Hepatocyte (in vitro differentiated cells): ENCODE measurements around the gene SKIC2. TPM values are rescaled to one million over a fixed set of nuclear protein-coding genes. Genes with fewer than 3 reads are reported as not detected.
"Not testable (repeated sequence)": the region's sequence is repeated elsewhere in the genome, so short reads cannot be mapped to it uniquely, and the experiment has no call there.

ENCODE experiments used
- DNase-seq: peaks from one replicate; pipeline ENCODE4 v3.0.0-alpha.2; 2016; ENCODE audit warnings: low spot score
- H2AFZ ChIP-seq: fragments of 200-600 bp; sonication (generic); 2 replicates; pipeline ENCODE4 v1.6.0; 2016; ENCODE audit warnings: antibody characterized with exemption, mild to moderate bottlenecking
- H3K27ac ChIP-seq: fragments of 200-600 bp; sonication (generic); 2 replicates; pipeline ENCODE4 v1.5.1; 2016; ENCODE audit warnings: mild to moderate bottlenecking
- H3K27me3 ChIP-seq: fragments of 200-600 bp; sonication (generic); 2 replicates; pipeline ENCODE4 v1.6.1; 2016
- H3K36me3 ChIP-seq: fragments of 200-600 bp; sonication (generic); replicated peaks from 2 replicates; pipeline ENCODE4 v1.5.1; 2016; ENCODE audit warnings: low read depth; ENCODE audit not compliant: insufficient read depth
- H3K4me1 ChIP-seq: fragments of 200-600 bp; sonication (generic); 2 replicates; pipeline ENCODE4 v1.5.1; 2016; ENCODE audit warnings: mild to moderate bottlenecking, moderate library complexity; ENCODE audit not compliant: insufficient read depth
- H3K4me2 ChIP-seq: fragments of 200-600 bp; sonication (generic); 2 replicates; pipeline ENCODE4 v1.6.0; 2016
- H3K4me3 ChIP-seq: fragments of 200-600 bp; sonication (generic); 2 replicates; pipeline ENCODE4 v1.5.1; 2016; ENCODE audit warnings: mild to moderate bottlenecking
- H3K79me2 ChIP-seq: fragments of 200-600 bp; sonication (generic); 2 replicates; pipeline ENCODE4 v1.6.0; 2017; ENCODE audit warnings: mild to moderate bottlenecking
- H3K9me2 ChIP-seq: fragments of 200-600 bp; sonication (generic); replicated peaks from 2 replicates; pipeline ENCODE4 v1.6.0; 2017; ENCODE audit warnings: mild to moderate bottlenecking; ENCODE audit not compliant: insufficient read depth
- H3K9me3 ChIP-seq: fragments of 200-600 bp; sonication (generic); 2 replicates; pipeline ENCODE4 v1.5.1; 2016; ENCODE audit warnings: low read depth, mild to moderate bottlenecking
- H4K20me1 ChIP-seq: fragments of 200-600 bp; sonication (generic); 2 replicates; pipeline ENCODE4 v1.6.0; 2016; ENCODE audit warnings: mild to moderate bottlenecking; ENCODE audit not compliant: insufficient read depth, poor library complexity, severe bottlenecking
- WGBS: methylation state at CpG from one replicate; pipeline ENCODE4 v1.1.6; 2016; ENCODE audit warnings: low lambda C conversion rate; ENCODE audit errors: missing lambda C conversion rate; 5-methylcytosine and 5-hydroxymethylcytosine counted together
- microRNA counts: library from miRNA; unstranded; fragments of <30 nt; microRNA quantifications from one replicate; lab custom pipeline; 2017
- microRNA-seq: library from miRNA; unstranded; fragments of <30 nt; microRNA quantifications from one replicate; pipeline ENCODE4, GENCODE V29; 2017
- polyA plus RNA-seq: library from polyadenylated mRNA; unstranded; fragments of >200 nt; fragmentation: Nextera tagmentation; extraction: Ambion mirVana; gene quantifications from 2 replicates; pipeline ENCODE4 v1.2.1, GENCODE V29; 2016
- small RNA-seq: library from RNA; depleted of rRNA; stranded (forward); fragments of <200 nt; gene quantifications from one replicate; pipeline ENCODE3, GENCODE V24; 2014
- total RNA-seq: library from RNA; depleted of rRNA; stranded (reverse); fragments of >200 nt; gene quantifications from 2 replicates; pipeline ENCODE4 v1.2.3, GENCODE V29; 2014

The SKIC2 gene
- total and polyA plus RNA-seq, 2 experiments from 2014 or later, result 53.2 to 64.3 TPM

GRCh38 chr6:32008616-32009015, 49.6 kb downstream of the SKIC2 start:
- not testable (repeated sequence) for H4K20me1 ChIP-seq, DNase-seq, H2AFZ ChIP-seq, H3K4me2 ChIP-seq, H3K36me3 ChIP-seq, H3K9me3 ChIP-seq, H3K4me3 ChIP-seq, H3K27ac ChIP-seq, H3K9me2 ChIP-seq, H3K27me3 ChIP-seq, H3K79me2 ChIP-seq, H3K4me1 ChIP-seq
- 64% methylated on average over 8 of the region's 12 CpGs for WGBS

- not testable (repeated sequence) for H3K79me2 ChIP-seq, H3K9me3 ChIP-seq, H2AFZ ChIP-seq, H3K4me2 ChIP-seq, H4K20me1 ChIP-seq, H3K27me3 ChIP-seq, H3K36me3 ChIP-seq, H3K4me3 ChIP-seq, H3K4me1 ChIP-seq, H3K27ac ChIP-seq, H3K9me2 ChIP-seq, DNase-seq
- 84% methylated on average over 7 of the region's 12 CpGs for WGBS
Observed at GRCh38 chr6:32009537-32009936, 50.6 kb downstream of the SKIC2 start.

DNA sequence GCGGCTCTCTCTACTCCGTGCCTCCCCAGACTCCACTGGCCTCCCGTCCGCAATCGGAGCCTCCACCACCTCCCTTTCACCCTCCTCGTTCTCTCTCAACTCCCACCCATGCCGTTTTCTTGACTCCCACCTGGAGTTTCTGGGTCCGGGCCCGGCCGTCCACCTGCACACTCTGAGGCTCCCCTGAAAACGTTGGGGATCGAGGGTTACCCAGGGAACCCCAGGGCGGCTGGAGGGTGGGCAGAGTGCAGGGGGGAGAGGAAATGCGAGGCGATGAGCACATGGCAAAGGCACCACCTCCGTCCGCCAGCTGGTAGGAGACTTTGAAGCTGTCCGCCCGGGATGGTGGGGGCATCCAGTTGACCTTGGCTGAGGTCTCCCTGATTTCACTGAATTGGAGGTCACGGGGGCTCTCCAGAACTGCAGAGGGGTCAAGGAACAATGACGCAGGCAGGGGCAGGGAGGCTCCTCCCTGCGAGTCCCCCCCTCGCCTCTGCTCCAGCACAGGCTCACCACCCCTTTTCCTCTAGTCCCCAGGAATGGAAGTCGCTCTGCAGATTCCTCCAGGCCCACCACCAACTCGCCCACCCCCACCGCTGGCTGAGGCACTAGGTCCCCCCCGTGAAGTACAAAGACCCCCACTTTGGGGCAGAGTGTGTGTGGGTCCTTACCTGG, 52.0 kb downstream of the SKIC2 start:
- not testable (repeated sequence) for H3K27me3 ChIP-seq, H3K9me3 ChIP-seq, H3K36me3 ChIP-seq, H4K20me1 ChIP-seq, H3K4me3 ChIP-seq, H3K9me2 ChIP-seq, H3K4me1 ChIP-seq, DNase-seq, H2AFZ ChIP-seq, H3K27ac ChIP-seq, H3K79me2 ChIP-seq, H3K4me2 ChIP-seq
- 84% methylated on average over 12 of the region's 27 CpGs for WGBS

DNA sequence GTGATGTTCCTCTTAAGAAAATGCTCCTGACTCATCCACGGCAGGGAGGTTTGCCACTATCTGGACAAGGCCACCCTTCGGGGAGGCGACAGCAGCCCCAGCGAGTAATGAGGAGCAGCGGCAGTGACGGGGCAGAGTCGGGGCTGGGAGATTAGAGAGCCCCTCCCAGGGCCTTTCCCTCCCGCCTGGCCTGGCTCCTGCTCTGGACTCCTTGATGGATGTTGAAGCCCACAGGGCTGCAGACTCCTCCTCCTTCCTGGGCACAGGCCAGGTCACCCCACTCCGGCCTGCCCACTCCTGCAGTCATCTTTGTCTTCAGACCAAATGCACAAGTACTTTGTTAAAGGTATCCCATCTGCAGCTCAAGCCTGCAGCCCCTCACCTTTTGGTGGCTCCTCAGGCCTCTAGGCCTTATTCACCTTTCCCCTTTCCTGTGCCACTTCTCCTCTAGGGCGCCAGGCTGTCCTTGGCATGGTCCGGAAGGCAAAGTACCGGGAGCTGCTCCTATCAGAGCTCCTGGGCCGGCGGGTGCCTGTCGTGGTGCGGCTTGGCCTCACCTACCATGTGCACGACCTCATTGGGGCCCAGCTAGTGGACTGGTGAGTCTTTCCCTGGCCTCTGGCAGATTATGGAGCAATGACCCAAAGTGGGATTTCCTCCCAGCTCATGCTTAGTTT, 54.1 kb downstream of the SKIC2 start:
- not testable (repeated sequence) for H4K20me1 ChIP-seq, H3K27me3 ChIP-seq, H3K4me1 ChIP-seq, H2AFZ ChIP-seq, H3K4me3 ChIP-seq, H3K9me2 ChIP-seq, DNase-seq, H3K79me2 ChIP-seq, H3K4me2 ChIP-seq, H3K27ac ChIP-seq, H3K36me3 ChIP-seq, H3K9me3 ChIP-seq
- WGBS, result 81% methylated on average over 17 of the region's 17 CpGs

DNA sequence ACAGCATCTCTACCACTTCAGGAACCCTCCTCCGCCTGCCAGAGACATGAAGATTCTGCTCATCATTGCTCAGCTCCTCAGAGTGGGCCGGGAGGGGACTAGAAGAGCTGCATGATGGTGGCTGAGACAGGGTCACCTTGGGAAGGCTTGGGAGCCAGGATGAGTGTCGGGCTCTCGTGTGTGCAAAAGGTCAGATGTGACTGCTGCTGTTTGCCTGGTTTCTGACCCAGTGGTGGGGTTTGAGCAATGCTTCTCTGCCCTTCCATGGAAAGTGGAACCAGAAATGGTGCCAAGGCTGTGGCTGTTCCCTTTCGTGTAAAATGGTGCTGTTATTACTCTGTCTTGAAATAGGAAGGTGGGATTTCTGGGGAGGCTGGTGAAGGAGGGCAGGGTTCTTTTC, 54.8 kb downstream of the SKIC2 start:
- H3K4me3 ChIP-seq, H3K27me3 ChIP-seq, H3K4me2 ChIP-seq, H2AFZ ChIP-seq, H3K79me2 ChIP-seq, H3K4me1 ChIP-seq, H3K27ac ChIP-seq, H4K20me1 ChIP-seq, H3K9me2 ChIP-seq, H3K36me3 ChIP-seq, DNase-seq, H3K9me3 ChIP-seq: not testable (repeated sequence)
- no CpG with 5 or more reads among the region's 5 CpGs for WGBS

GRCh38 chr6:32014547-32014946, 55.6 kb downstream of the SKIC2 start, which contains the start of gene C4B:
C4B (plus strand) TSS chr6:32014795; CDS start chr6:32014846, 51 bp downstream.
- not testable (repeated sequence) for H3K27me3 ChIP-seq, H3K79me2 ChIP-seq, DNase-seq, H3K27ac ChIP-seq, H2AFZ ChIP-seq, H3K4me3 ChIP-seq, H3K4me1 ChIP-seq, H3K4me2 ChIP-seq, H3K9me2 ChIP-seq, H3K36me3 ChIP-seq, H4K20me1 ChIP-seq, H3K9me3 ChIP-seq
- WGBS, result no CpG with 5 or more reads among the region's 6 CpGs

MicroRNA genes within 50 kb of the gene (microRNA counts, 767-probe panel; counts per million panel counts)
- microRNA hsa-miR-1236 (lab: Ali Mortazavi, UCI), result not detected

Small RNA genes lying within 50 kb of the gene (microRNA-seq; reads per million reads assigned to microRNA genes)
- 4.0 reads per million for gene MIR1236

Small RNA genes lying within 50 kb of the gene (small RNA-seq; reads per million reads assigned to genes)
- not detected for gene AL645922.1

Other genes starting within 250 kb of the SKIC2 start
Only the 30 nearest of the 35 such genes appear.
- 93.8 and 108 TPM in 2 replicates for gene DDAH2, start 229.9 kb upstream of the SKIC2 start, total RNA-seq
- 137 and 157 TPM in 2 replicates for gene DDAH2, start 229.9 kb upstream of the SKIC2 start, polyA plus RNA-seq
- 454 and 463 TPM in 2 replicates for gene CLIC1, start 222.6 kb upstream of the SKIC2 start, total RNA-seq
- 555 and 599 TPM in 2 replicates for gene CLIC1, start 222.6 kb upstream of the SKIC2 start, polyA plus RNA-seq
- gene MSH5, start 219.2 kb upstream of the SKIC2 start, total RNA-seq, result 6.4 and 7.9 TPM in 2 replicates
- gene MSH5, start 219.2 kb upstream of the SKIC2 start, polyA plus RNA-seq, result 4.9 and 8.5 TPM in 2 replicates
- gene SAPCD1, start 196.5 kb upstream of the SKIC2 start, total RNA-seq, result 1.4 and 4.1 TPM in 2 replicates
- 1.8 and 2.0 TPM in 2 replicates for gene SAPCD1, start 196.5 kb upstream of the SKIC2 start, polyA plus RNA-seq
- 1.5 and 3.4 TPM in 2 replicates for gene VWA7, start 181.8 kb upstream of the SKIC2 start, total RNA-seq
- gene VWA7, start 181.8 kb upstream of the SKIC2 start, polyA plus RNA-seq, result 2.8 and 5.2 TPM in 2 replicates
- gene VARS1, start 163.4 kb upstream of the SKIC2 start, total RNA-seq, result 23.3 and 36.6 TPM in 2 replicates
- 51.0 and 59.6 TPM in 2 replicates for gene VARS1, start 163.4 kb upstream of the SKIC2 start, polyA plus RNA-seq
- gene LSM2, start 152.2 kb upstream of the SKIC2 start, total RNA-seq, result 42.9 and 51.9 TPM in 2 replicates
- 48.7 and 57.9 TPM in 2 replicates for gene LSM2, start 152.2 kb upstream of the SKIC2 start, polyA plus RNA-seq
- gene HSPA1L, start 143.9 kb upstream of the SKIC2 start, total RNA-seq, result 1.4 and 2.2 TPM in 2 replicates
- 1.0 and 2.7 TPM in 2 replicates for gene HSPA1L, start 143.9 kb upstream of the SKIC2 start, polyA plus RNA-seq
- gene HSPA1A, start 143.6 kb upstream of the SKIC2 start, total RNA-seq, result 83.3 and 84.3 TPM in 2 replicates
- 50.0 and 82.2 TPM in 2 replicates for gene HSPA1A, start 143.6 kb upstream of the SKIC2 start, polyA plus RNA-seq
- gene HSPA1B, start 131.4 kb upstream of the SKIC2 start, total RNA-seq, result 172 and 177 TPM in 2 replicates
- 82.1 and 111 TPM in 2 replicates for gene HSPA1B, start 131.4 kb upstream of the SKIC2 start, polyA plus RNA-seq
- gene NEU1, start 96.4 kb upstream of the SKIC2 start, total RNA-seq, result 402 and 407 TPM in 2 replicates
- gene NEU1, start 96.4 kb upstream of the SKIC2 start, polyA plus RNA-seq, result 331 and 388 TPM in 2 replicates
- gene SLC44A4, start 80.2 kb upstream of the SKIC2 start, total RNA-seq, result 76.2 and 92.0 TPM in 2 replicates
- gene SLC44A4, start 80.2 kb upstream of the SKIC2 start, polyA plus RNA-seq, result 73.5 and 90.8 TPM in 2 replicates
- gene EHMT2, start 61.5 kb upstream of the SKIC2 start, total RNA-seq, result 34.1 and 41.9 TPM in 2 replicates
- 40.0 and 44.6 TPM in 2 replicates for gene EHMT2, start 61.5 kb upstream of the SKIC2 start, polyA plus RNA-seq
- gene ZBTB12, start 57.1 kb upstream of the SKIC2 start, total RNA-seq, result 4.4 and 4.9 TPM in 2 replicates
- 0.07 TPM in 1 of 2 replicates, not detected in the other for gene ZBTB12, start 57.1 kb upstream of the SKIC2 start, polyA plus RNA-seq
- gene C2, start 31.5 kb upstream of the SKIC2 start, total RNA-seq, result 46.3 and 48.3 TPM in 2 replicates
- gene C2, start 31.5 kb upstream of the SKIC2 start, polyA plus RNA-seq, result 41.1 and 46.4 TPM in 2 replicates
- gene CFB, start 13.1 kb upstream of the SKIC2 start, total RNA-seq, result 190 and 199 TPM in 2 replicates
- 287 and 349 TPM in 2 replicates for gene CFB, start 13.1 kb upstream of the SKIC2 start, polyA plus RNA-seq
- gene NELFE, start 204 bp upstream of the SKIC2 start, total RNA-seq, result 70.1 and 78.2 TPM in 2 replicates
- gene NELFE, start 204 bp upstream of the SKIC2 start, polyA plus RNA-seq, result 78.7 and 86.9 TPM in 2 replicates
- 16.1 and 22.2 TPM in 2 replicates for gene DXO, start 13.0 kb downstream of the SKIC2 start, total RNA-seq
- gene DXO, start 13.0 kb downstream of the SKIC2 start, polyA plus RNA-seq, result 39.3 and 43.8 TPM in 2 replicates
- gene C4A, start 22.9 kb downstream of the SKIC2 start, total RNA-seq, result 49.1 and 66.8 TPM in 2 replicates
- 69.9 and 74.4 TPM in 2 replicates for gene C4A, start 22.9 kb downstream of the SKIC2 start, polyA plus RNA-seq
- gene C4B, start 55.6 kb downstream of the SKIC2 start, total RNA-seq, result 57.5 and 68.9 TPM in 2 replicates
- 78.0 and 80.0 TPM in 2 replicates for gene C4B, start 55.6 kb downstream of the SKIC2 start, polyA plus RNA-seq
- 0.12 and 1.4 TPM in 2 replicates for gene CYP21A2, start 79.2 kb downstream of the SKIC2 start, total RNA-seq
- gene CYP21A2, start 79.2 kb downstream of the SKIC2 start, polyA plus RNA-seq, result 1.7 and 2.4 TPM in 2 replicates
- 11.6 and 22.0 TPM in 2 replicates for gene TNXB, start 150.2 kb downstream of the SKIC2 start, total RNA-seq
- gene TNXB, start 150.2 kb downstream of the SKIC2 start, polyA plus RNA-seq, result 7.3 and 9.2 TPM in 2 replicates
- 37.9 and 41.9 TPM in 2 replicates for gene ATF6B, start 169.1 kb downstream of the SKIC2 start, total RNA-seq
- 43.7 and 52.6 TPM in 2 replicates for gene ATF6B, start 169.1 kb downstream of the SKIC2 start, polyA plus RNA-seq
- 5.7 and 6.0 TPM in 2 replicates for gene FKBPL, start 171.1 kb downstream of the SKIC2 start, total RNA-seq
- 6.2 and 6.3 TPM in 2 replicates for gene FKBPL, start 171.1 kb downstream of the SKIC2 start, polyA plus RNA-seq
- gene PRRT1, start 192.8 kb downstream of the SKIC2 start, total RNA-seq, result 0.10 TPM in 1 of 2 replicates, not detected in the other
- gene PRRT1, start 192.8 kb downstream of the SKIC2 start, polyA plus RNA-seq, result 0.91 and 4.0 TPM in 2 replicates
- gene PPT2, start 195.0 kb downstream of the SKIC2 start, total RNA-seq, result 20.2 and 27.2 TPM in 2 replicates
- gene PPT2, start 195.0 kb downstream of the SKIC2 start, polyA plus RNA-seq, result 29.7 and 34.3 TPM in 2 replicates
- gene EGFL8, start 205.4 kb downstream of the SKIC2 start, total RNA-seq, result 1.8 and 4.5 TPM in 2 replicates
- gene EGFL8, start 205.4 kb downstream of the SKIC2 start, polyA plus RNA-seq, result 12.2 and 19.5 TPM in 2 replicates
- 59.9 and 62.8 TPM in 2 replicates for gene AGPAT1, start 216.9 kb downstream of the SKIC2 start, total RNA-seq
- gene AGPAT1, start 216.9 kb downstream of the SKIC2 start, polyA plus RNA-seq, result 67.6 and 71.4 TPM in 2 replicates
- gene RNF5, start 219.2 kb downstream of the SKIC2 start, total RNA-seq, result 133 and 135 TPM in 2 replicates
- 169 and 170 TPM in 2 replicates for gene RNF5, start 219.2 kb downstream of the SKIC2 start, polyA plus RNA-seq
- 4.5 and 5.9 TPM in 2 replicates for gene AGER, start 225.1 kb downstream of the SKIC2 start, total RNA-seq
- 3.4 and 21.2 TPM in 2 replicates for gene AGER, start 225.1 kb downstream of the SKIC2 start, polyA plus RNA-seq